GM12864 (cell line): Measurements from ENCODE around the gene XPO1.
"Not testable (repeated sequence)": the region's sequence is repeated elsewhere in the genome, so short reads cannot be mapped to it uniquely, and the experiment has no call there.

Source experiments
- DNase-seq: peaks from one replicate; pipeline ENCODE4 v3.0.0-alpha.2; 2011; ENCODE audit warnings: low read depth
- H3K4me3 ChIP-seq: 2 replicates; pipeline ENCODE4 v1.5.1; 2011; ENCODE audit warnings: mild to moderate bottlenecking, low read depth, low read length, control low read depth
- CTCF ChIP-seq: IDR thresholded peaks from 2 replicates; pipeline ENCODE4 v1.5.1; 2011; ENCODE audit warnings: low read depth, mild to moderate bottlenecking, moderate library complexity, low read length, control low read depth, inconsistent platforms; ENCODE audit errors: missing control alignments

Gene XPO1

GRCh38 chr2:61499060-61499459 lies 39.1 kb downstream of the XPO1 start:
- no peak for TF ChIP-seq CTCF
- DNase-seq: no peak
- no peak overlapping the region for H3K4me3 ChIP-seq

GRCh38 chr2:61493523-61493942 lies 44.6 kb downstream of the XPO1 start:
- no peak for DNase-seq
- TF ChIP-seq CTCF: no peak
- no peak overlapping the region for H3K4me3 ChIP-seq

- H3K4me3 ChIP-seq: no peak overlapping the region
- no peak for TF ChIP-seq CTCF
- no peak for DNase-seq
Measured at GRCh38 chr2:61492476-61492875, 45.7 kb downstream of the XPO1 start.

GRCh38 chr2:61485281-61485680 lies 52.9 kb downstream of the XPO1 start:
- H3K4me3 ChIP-seq: no peak overlapping the region
- no peak for DNase-seq
- TF ChIP-seq CTCF: no peak

GRCh38 chr2:61478086-61478485 lies 60.1 kb downstream of the XPO1 start:
- no peak overlapping the region for H3K4me3 ChIP-seq
- TF ChIP-seq CTCF: no peak
- DNase-seq: no peak

GRCh38 chr2:61476929-61477589 lies 61.1 kb downstream of the XPO1 start:
- H3K4me3 ChIP-seq, DNase-seq: not testable (repeated sequence)

- peak overlapping the region; percentile 82 for H3K4me3 ChIP-seq
- no peak for TF ChIP-seq CTCF
- no peak for DNase-seq
Measured at GRCh38 chr2:61471905-61472805, 66.0 kb downstream of the XPO1 start.
